Activated T-cell treated with anti-CD3 and anti-CD28 coated beads, Interleukin-2, amount 50 U/mL, for 24 hours (primary cell): ENCODE results near the gene CFDP1.

Source experiments
- DNase-seq: peaks from one replicate; pipeline ENCODE4 v3.0.0-alpha.2; 2020
- H3K27ac Mint-ChIP-seq: 2 replicates; pipeline ENCODE4 v1.8.0; 2020; ENCODE audit warnings: mild to moderate bottlenecking, mixed read lengths
- H3K27me3 Mint-ChIP-seq: 2 replicates; pipeline ENCODE4 v1.8.0; 2020; ENCODE audit warnings: mixed read lengths
- H3K36me3 Mint-ChIP-seq: 2 replicates; pipeline ENCODE4 v1.8.0; 2020; ENCODE audit warnings: low read depth, mixed read lengths
- H3K4me1 Mint-ChIP-seq: 2 replicates; pipeline ENCODE4 v1.8.0; 2020; ENCODE audit warnings: low read depth, mixed read lengths
- H3K4me3 Mint-ChIP-seq: 2 replicates; pipeline ENCODE4 v1.8.0; 2020; ENCODE audit warnings: mild to moderate bottlenecking, moderate library complexity, mixed read lengths
- H3K9me3 Mint-ChIP-seq: 2 replicates; pipeline ENCODE4 v1.8.0; 2020; ENCODE audit warnings: mixed read lengths

Gene CFDP1

DNA sequence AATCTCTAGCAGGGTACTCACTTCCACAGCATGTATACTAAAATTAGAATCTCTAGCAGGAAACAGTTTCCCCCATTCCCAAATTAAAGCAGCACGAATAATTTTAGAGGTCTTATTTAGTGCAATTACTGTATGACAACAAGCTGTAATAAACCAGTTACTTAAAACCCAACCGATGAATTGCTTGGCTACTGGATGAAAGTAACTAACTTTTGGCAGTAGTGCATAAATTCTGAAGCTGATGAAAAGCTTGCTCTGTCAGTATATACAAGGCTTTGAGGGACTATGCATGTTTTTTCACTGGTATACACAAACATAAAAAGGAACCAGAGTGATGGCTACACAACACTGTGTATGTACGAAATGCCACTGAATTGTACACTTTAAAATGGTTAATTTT, 89.4 kb downstream of the CFDP1 start:
- Mint-ChIP-seq H3K4me3 (no peak overlapping the region), H3K9me3 (no peaks in the 10 kb centered on the region), H3K27me3 (no peaks in the 10 kb centered on the region), H3K4me1 (peaks cover 3% of the 10 kb centered on the region), H3K36me3 (peaks cover 50% of the 10 kb centered on the region), H3K27ac (no peak overlapping the region)
- DNase-seq: no peak

DNA sequence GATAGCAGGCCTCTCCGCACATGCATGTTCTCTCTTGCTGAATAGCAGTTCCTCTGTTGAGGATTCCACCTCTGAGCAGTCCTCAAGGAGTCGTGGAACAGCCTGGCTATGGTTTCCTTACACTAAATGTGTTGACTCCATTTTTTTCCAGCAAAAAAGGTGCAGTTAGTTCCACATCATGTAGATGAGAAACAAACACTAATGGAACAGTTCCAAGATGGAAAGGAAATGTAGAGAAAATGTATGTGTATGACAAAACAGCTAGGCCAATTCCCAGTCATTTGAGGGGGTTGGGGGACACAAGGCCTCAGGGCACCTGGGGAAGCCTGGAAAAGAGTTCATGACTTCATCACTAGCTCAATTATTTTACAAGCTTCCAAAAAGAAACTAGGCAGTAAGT, 90.0 kb downstream of the CFDP1 start:
- DNase-seq: no peak
- Mint-ChIP-seq H3K9me3 (no peaks in the 10 kb centered on the region), H3K4me3 (no peak overlapping the region), H3K4me1 (peaks cover 3% of the 10 kb centered on the region), H3K27me3 (no peaks in the 10 kb centered on the region), H3K27ac (no peak overlapping the region), H3K36me3 (peaks cover 50% of the 10 kb centered on the region)

DNA sequence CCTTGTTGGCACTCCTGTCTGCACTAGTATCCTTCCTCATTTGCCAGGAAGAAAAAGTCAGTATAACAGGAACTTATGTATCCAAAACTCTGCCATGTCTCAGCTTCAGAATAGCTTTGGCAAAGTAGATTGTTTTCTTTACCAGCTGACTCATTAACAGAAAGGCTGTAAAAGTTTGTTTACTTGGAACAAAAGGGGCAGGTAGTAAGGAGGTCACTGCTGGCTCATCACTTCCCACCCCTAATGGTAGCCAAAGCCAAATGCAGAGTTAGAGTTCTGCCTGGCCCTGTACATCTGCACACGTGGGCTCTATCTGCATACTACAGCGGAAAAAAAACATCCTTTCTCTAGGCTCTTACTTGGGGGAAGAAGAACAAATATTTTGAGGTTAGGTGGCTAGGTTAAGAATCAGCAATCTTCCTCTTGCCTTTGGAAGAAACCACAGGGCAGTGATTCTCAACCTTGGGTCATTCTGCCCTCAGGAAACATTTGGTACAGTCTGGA, 90.9 kb downstream of the CFDP1 start:
- no peaks in the 10 kb centered on the region for H3K27me3 Mint-ChIP-seq
- no peak overlapping the region for H3K27ac Mint-ChIP-seq
- DNase-seq: no peak
- H3K4me3 Mint-ChIP-seq: no peak overlapping the region
- peaks cover 3% of the 10 kb centered on the region for H3K4me1 Mint-ChIP-seq
- no peaks in the 10 kb centered on the region for H3K9me3 Mint-ChIP-seq
- peaks cover 45% of the 10 kb centered on the region for H3K36me3 Mint-ChIP-seq

DNA sequence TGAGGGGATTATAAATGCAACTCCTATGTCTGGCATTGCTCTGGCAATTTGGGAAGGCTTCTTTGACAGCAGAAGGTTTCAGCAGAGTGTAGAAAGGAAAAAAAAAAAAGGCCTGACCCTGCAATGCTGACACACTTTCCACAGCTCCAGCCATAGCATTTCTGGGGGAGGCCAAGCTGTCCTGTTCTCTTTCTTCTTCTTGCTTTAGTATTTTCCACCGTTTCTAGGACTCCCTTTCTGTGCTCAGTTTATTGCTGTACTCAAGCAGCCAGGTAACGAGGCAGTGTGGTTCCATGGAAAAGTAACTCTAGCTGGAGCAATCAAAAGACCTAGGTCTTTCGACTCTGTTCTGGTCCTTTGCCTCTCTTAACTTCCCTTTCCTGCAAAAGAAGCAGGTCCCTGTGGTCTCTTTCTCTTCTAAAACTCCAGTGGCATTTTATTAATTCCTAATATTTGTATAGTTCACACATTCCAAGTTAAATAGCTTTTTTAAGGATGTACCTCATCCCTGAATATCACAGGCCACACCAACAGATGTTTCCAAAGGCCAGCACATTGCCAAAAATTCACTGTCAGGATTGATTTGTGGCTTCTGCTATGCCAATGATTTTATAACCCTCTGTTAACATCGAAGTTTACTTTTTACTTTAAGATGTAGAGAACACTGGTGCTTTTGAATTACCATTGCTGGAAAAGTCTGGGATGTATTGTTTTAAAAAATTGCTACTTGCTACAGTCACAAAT, 91.6 kb downstream of the CFDP1 start:
- H3K36me3 Mint-ChIP-seq: peaks cover 46% of the 10 kb centered on the region
- no peaks in the 10 kb centered on the region for H3K9me3 Mint-ChIP-seq
- no peak for DNase-seq
- H3K4me3 Mint-ChIP-seq: no peak overlapping the region
- no peaks in the 10 kb centered on the region for H3K27me3 Mint-ChIP-seq
- no peak overlapping the region for H3K27ac Mint-ChIP-seq
- peaks cover 3% of the 10 kb centered on the region for H3K4me1 Mint-ChIP-seq

DNA sequence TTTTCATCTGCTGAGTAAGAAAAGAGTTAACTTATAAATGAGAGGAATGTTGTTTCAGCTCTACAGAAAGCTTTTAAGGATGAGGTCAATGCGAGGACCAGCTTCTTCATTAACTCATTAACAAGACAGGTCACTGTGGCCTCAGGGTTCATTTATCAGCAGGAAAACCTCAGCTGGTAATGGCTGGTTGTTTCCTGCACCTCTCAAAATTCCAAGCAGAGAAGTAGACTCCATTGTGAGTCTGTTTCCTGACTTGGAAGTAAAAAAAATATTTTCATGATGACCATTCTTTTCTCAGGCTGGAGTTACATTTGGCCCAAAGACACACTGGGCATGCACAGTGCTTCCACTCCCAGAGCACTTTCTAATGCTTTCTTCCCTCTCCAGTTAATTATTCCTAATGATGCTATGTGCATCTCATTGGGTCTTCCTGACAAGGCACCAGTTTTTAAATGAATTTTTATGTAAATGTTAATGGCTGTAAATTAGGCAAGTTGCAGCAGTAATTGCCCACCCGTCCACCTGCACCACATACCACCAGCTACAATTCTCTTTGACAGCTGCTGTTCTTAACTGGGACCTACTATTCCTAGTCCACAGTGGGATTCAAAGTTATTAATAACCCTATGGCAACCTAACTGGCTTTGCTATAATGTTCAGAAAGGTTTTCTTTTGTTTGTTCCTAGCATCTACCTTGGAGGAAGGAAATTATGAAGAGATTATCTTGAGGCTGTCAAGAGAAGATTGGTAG, 92.4 kb downstream of the CFDP1 start:
- DNase-seq: no peak
- no peak overlapping the region for H3K27ac Mint-ChIP-seq
- H3K36me3 Mint-ChIP-seq: peaks cover 41% of the 10 kb centered on the region
- H3K9me3 Mint-ChIP-seq: no peaks in the 10 kb centered on the region
- no peaks in the 10 kb centered on the region for H3K27me3 Mint-ChIP-seq
- peaks cover 1% of the 10 kb centered on the region for H3K4me1 Mint-ChIP-seq
- no peak overlapping the region for H3K4me3 Mint-ChIP-seq

DNA sequence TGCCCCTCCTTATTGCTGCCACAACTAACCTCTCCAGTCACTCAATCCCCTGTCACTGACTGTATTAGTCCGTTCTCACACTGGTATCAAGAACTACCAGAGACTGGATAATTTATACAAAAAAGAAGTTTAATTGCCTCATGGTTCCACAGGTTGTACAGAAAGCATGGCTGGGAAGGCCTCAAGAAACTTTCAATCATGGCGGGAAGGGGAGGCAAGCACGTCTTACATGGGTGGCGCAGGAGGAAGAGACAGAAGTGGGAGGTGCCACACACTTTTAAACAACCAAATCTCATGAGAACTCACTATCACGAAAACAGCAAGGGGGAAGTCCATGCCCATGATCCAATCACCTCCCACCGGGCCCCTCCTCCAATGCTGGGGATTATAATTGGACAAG, 95.9 kb downstream of the CFDP1 start:
- no peaks in the 10 kb centered on the region for H3K9me3 Mint-ChIP-seq
- H3K27ac Mint-ChIP-seq: no peak overlapping the region
- H3K4me1 Mint-ChIP-seq: peaks cover 16% of the 10 kb centered on the region
- no peak for DNase-seq
- H3K36me3 Mint-ChIP-seq: peaks cover 32% of the 10 kb centered on the region
- no peak overlapping the region for H3K4me3 Mint-ChIP-seq
- no peaks in the 10 kb centered on the region for H3K27me3 Mint-ChIP-seq

DNA sequence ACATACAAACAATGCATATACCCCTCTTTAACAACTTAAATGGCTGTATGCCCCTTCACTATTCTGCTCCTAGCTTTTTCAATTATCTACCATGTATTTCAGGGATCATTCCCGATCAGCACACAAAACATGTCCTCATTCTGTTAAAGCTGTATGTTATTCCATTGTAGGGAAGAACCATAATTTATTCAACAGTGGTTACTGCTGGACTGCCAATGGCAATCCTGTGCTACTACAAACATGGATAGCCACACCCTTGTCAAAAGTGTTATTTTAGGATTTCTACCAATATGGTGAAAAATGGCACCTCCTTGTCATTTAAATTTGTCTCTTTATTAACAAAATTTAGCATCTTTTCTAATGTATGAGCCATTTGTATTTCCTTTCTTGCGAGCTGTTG, 96.8 kb downstream of the CFDP1 start:
- H3K4me1 Mint-ChIP-seq: peaks cover 16% of the 10 kb centered on the region
- H3K36me3 Mint-ChIP-seq: peaks cover 30% of the 10 kb centered on the region
- no peak overlapping the region for H3K27ac Mint-ChIP-seq
- no peaks in the 10 kb centered on the region for H3K27me3 Mint-ChIP-seq
- DNase-seq: no peak
- H3K4me3 Mint-ChIP-seq: no peak overlapping the region
- no peaks in the 10 kb centered on the region for H3K9me3 Mint-ChIP-seq

DNA sequence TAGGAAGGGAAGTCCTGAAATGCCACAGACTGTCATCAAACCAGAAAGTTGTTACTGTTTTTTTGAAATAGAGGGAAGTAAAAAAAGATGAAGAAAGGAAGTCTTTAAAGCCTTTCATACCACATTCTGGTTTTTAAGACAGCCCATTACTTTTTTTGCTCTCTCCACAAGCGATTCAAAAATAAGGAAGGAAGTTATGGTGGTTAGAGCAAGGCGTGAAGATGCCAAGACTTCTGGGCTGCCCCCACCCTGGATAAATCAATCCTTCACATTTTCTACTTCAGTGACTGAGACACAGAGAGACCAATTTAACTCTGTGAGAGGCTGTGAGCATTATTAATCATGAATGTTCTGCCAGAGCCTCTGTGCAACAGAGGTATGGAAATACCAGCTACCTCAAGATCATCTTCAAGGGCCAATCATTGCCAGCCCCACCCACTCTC, 99.6 kb downstream of the CFDP1 start:
- peaks cover 16% of the 10 kb centered on the region for H3K4me1 Mint-ChIP-seq
- H3K27me3 Mint-ChIP-seq: no peaks in the 10 kb centered on the region
- DNase-seq: no peak
- H3K4me3 Mint-ChIP-seq: no peak overlapping the region
- H3K9me3 Mint-ChIP-seq: no peaks in the 10 kb centered on the region
- H3K27ac Mint-ChIP-seq: no peak overlapping the region
- H3K36me3 Mint-ChIP-seq: peaks cover 18% of the 10 kb centered on the region

DNA sequence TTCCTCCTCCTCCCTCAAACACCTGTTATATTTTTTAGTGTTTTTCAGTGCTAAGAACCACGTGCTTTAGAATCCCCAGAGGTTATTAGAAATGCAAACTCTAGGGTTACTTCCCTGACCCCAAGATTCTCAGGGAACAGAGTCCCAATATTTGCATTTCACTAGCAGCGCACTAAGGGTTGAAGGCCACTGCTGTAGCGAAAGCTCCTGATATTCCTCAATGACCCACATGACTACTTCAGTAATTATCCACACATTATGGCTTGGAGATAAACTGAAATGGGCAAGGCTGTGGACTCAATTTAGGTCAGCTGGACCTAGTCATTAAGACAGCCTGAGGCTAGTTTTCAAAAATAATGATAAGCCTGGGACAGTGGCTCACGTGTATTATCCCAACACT, 103.4 kb downstream of the CFDP1 start:
- Mint-ChIP-seq H3K36me3 (peaks cover 17% of the 10 kb centered on the region), H3K27ac (no peak overlapping the region), H3K27me3 (no peaks in the 10 kb centered on the region), H3K4me1 (peaks cover 37% of the 10 kb centered on the region), H3K4me3 (no peak overlapping the region), H3K9me3 (no peaks in the 10 kb centered on the region)
- no peak for DNase-seq

DNA sequence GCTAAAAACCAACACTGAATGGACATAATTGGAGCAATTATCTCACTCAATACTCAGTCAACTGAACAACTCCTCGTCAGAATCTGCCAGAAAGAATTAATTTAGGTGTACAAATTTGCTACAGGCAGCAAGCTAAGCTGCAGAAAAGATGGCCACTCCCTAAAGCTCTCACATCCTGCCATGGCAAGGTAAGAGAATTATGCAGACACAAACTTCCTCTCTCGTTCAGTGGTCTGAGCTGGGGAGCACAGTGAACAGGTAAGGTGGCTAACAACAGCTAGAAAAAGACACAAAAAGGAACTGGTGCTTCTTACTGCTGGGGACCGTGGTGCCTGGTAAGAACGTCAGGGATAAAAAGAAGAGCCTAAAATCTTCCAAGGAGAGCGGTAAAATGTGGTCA, 107.0 kb downstream of the CFDP1 start:
- Mint-ChIP-seq H3K4me1 (peaks cover 34% of the 10 kb centered on the region), H3K9me3 (no peaks in the 10 kb centered on the region), H3K4me3 (no peak overlapping the region), H3K27me3 (no peaks in the 10 kb centered on the region), H3K27ac (no peak overlapping the region), H3K36me3 (peaks cover 18% of the 10 kb centered on the region)
- DNase-seq: no peak

DNA sequence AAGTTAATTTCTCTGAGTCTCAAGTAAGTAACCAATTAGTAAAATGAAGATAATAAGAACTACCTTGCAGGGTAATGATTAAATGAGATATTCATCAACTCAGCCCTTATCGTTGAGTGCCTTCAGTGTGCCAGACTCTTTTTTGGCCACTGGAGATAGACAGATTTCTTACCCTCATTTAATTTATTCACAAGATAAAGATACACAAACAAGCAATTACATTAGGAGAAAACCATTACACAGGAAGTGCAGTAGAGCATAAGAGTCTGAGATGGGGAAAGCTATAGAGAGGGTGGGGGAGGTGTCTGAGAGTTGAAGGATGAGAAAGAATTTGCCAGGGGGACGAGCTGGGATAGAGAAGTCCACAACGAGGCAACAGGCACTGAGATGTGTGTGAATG, 109.4 kb downstream of the CFDP1 start:
- Mint-ChIP-seq H3K4me1 (peaks cover 56% of the 10 kb centered on the region), H3K27ac (no peak overlapping the region), H3K9me3 (no peaks in the 10 kb centered on the region), H3K36me3 (peaks cover 15% of the 10 kb centered on the region), H3K27me3 (no peaks in the 10 kb centered on the region), H3K4me3 (no peak overlapping the region)
- DNase-seq: no peak

DNA sequence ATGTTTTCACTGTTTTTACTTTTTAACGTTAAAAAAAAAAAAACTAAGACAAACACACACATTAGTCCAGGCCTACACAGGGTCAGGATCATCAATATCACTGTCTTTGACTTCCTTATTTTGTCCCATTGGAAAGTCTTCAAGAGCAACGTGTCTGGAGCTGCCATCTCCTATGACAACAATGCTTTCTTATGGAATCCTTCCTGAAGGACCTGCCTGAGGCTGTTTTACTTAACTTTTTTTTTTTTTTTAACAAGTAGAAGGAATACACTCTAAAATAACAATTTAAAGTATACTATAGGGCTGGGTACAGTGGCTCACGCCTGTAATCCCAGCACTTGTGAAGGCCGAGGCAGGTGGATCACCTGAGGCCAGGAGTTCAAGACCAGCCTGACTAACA, 110.1 kb downstream of the CFDP1 start:
- H3K4me3 Mint-ChIP-seq: no peak overlapping the region
- DNase-seq: no peak
- H3K27me3 Mint-ChIP-seq: no peaks in the 10 kb centered on the region
- H3K4me1 Mint-ChIP-seq: peaks cover 59% of the 10 kb centered on the region
- H3K27ac Mint-ChIP-seq: no peak overlapping the region
- H3K36me3 Mint-ChIP-seq: peaks cover 18% of the 10 kb centered on the region
- no peaks in the 10 kb centered on the region for H3K9me3 Mint-ChIP-seq

DNA sequence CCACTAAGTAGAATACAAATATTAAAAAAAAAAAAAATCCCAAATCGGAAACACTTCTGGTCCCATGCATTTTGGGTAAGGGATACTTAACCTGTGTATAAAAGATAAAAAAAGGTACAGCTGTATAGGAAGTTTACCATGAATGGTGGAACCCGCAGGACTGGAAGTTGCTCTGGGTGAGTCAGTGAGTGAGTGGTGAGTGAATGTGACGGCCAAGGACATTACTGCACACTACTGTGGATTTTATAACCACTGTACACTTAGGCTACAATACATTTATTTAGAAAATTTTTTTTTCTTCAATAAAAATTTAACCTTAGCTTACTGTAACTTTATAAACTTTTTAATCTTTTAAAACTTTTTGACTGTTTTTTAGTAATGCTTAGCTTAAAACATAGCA, 110.6 kb downstream of the CFDP1 start:
- peaks cover 63% of the 10 kb centered on the region for H3K4me1 Mint-ChIP-seq
- H3K36me3 Mint-ChIP-seq: peaks cover 20% of the 10 kb centered on the region
- no peak overlapping the region for H3K27ac Mint-ChIP-seq
- H3K27me3 Mint-ChIP-seq: no peaks in the 10 kb centered on the region
- no peak for DNase-seq
- H3K4me3 Mint-ChIP-seq: no peak overlapping the region
- H3K9me3 Mint-ChIP-seq: no peaks in the 10 kb centered on the region

DNA sequence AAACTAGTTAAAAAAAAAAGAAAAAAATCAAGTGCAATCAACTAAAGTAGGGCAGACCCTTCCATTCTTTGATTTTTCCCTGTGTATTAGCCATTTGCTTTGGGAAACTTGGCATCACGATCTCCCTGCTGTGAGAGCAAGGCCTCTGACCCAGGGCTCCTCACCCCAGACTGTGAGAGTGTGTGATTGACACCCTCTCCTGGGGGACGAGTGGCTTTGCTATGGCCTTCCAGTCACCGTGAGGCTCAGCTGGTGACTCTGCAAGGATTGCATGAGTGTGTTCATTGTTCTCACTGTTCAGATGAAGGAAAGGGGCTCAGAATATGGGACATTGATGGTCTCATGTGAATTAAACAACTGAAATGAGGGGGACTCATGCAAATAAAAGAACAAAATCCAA, 112.9 kb downstream of the CFDP1 start:
- Mint-ChIP-seq H3K27me3 (no peaks in the 10 kb centered on the region), H3K4me3 (no peak overlapping the region), H3K4me1 (peaks cover 55% of the 10 kb centered on the region), H3K27ac (no peak overlapping the region), H3K36me3 (peaks cover 28% of the 10 kb centered on the region), H3K9me3 (no peaks in the 10 kb centered on the region)
- DNase-seq: no peak
